Fibroblast of skin of abdomen (primary cell): ENCODE results near the gene MAP3K12.
A peak's percentile ranks its signal among the peaks of the same experiment; 100 is the strongest.

Experiments used
- DNase-seq: peaks from one replicate; pipeline ENCODE4 v3.0.0-alpha.2; 2013

MAP3K12 gene

GRCh38 chr12:53431187-53431586 is 68.1 kb downstream of the MAP3K12 start:
- DNase-seq, result peak; percentile 20

- no peak for DNase-seq
Observed at GRCh38 chr12:53430116-53430515, 69.1 kb downstream of the MAP3K12 start.
